ENCODE data around the gene DROSHA. TPM values are rescaled to one million over a fixed set of nuclear protein-coding genes. Genes with fewer than 3 reads are reported as not detected.

The DROSHA gene
- total RNA-seq, 1 experiment from 2014 or later, result 106 TPM

GRCh38 chr5:31500256-31500655 lies 31.6 kb downstream of the DROSHA start:
- H3K4me1 ChIP-seq (ENCODE audit: insufficient read depth, low read length), result no peaks in the 10 kb centered on the region
- no peak for TF ChIP-seq CTCF (conservative IDR thresholded peaks at IDR 0.05)
- no peak overlapping the region for H2BK120ac ChIP-seq (ENCODE audit: low read depth, low read length, poor library complexity, severe bottlenecking)
- H3K79me2 ChIP-seq (ENCODE audit: insufficient read depth, low read length), result no peaks in the 10 kb centered on the region
- H3K4me2 ChIP-seq (ENCODE audit: insufficient read depth, insufficient read length, low read length), result no peak overlapping the region
- no peak overlapping the region for H3K9ac ChIP-seq (ENCODE audit: extremely low read depth, insufficient read length, low read length)
- H2BK15ac ChIP-seq (ENCODE audit: low read depth, low read length), result no peak overlapping the region
- H3K27me3 Mint-ChIP-seq (ENCODE audit: low read depth), result no peaks in the 10 kb centered on the region
- no peaks in the 10 kb centered on the region for H3K4me1 Mint-ChIP-seq
- H3K4me3 Mint-ChIP-seq, result no peak overlapping the region
- no peak overlapping the region for H3K4ac ChIP-seq (ENCODE audit: low read depth, low read length)
- H3K27ac ChIP-seq (ENCODE audit: insufficient read length, low read depth, low read length), result no peak overlapping the region
- no peak overlapping the region for H4K91ac ChIP-seq (ENCODE audit: insufficient read length, low read depth, low read length)
- no peak overlapping the region for H2BK12ac ChIP-seq (ENCODE audit: insufficient read length, low read depth, low read length)
- no peak overlapping the region for H3K56ac ChIP-seq (ENCODE audit: insufficient read length, low read depth, low read length)
- H2AFZ ChIP-seq (ENCODE audit: low read length), result no peak overlapping the region
- H2AK5ac ChIP-seq (ENCODE audit: insufficient read length, low read length), result no peak overlapping the region
- no peak for DNase-seq
- H3K9me3 Mint-ChIP-seq, result no peaks in the 10 kb centered on the region
- no peak overlapping the region for H4K8ac ChIP-seq (replicated peaks; ENCODE audit: insufficient read length, low read depth, low read length)
- H3K27ac Mint-ChIP-seq, result no peak overlapping the region; a peak in 1 of 7 replicates
- H3K9me3 ChIP-seq (ENCODE audit: control insufficient read depth, low read depth, low read length), result no peaks in the 10 kb centered on the region
- no peak overlapping the region for H2BK5ac ChIP-seq (ENCODE audit: insufficient read length, low read length)
- H2BK20ac ChIP-seq (ENCODE audit: low read depth, low read length, poor library complexity, severe bottlenecking), result no peak overlapping the region
- H4K20me1 ChIP-seq (ENCODE audit: control insufficient read depth, insufficient read depth, insufficient read length), result no peaks in the 10 kb centered on the region
- H3K18ac ChIP-seq (ENCODE audit: insufficient read length, low read depth, low read length), result no peak overlapping the region
- peaks cover 24 to 97% (median 77%) of the 10 kb centered on the region in 3 experiments; a peak in 6 of 7 replicates for H3K36me3 Mint-ChIP-seq (ENCODE audit: insufficient read depth in 1 of 3, low read depth in 3 of 3)
- H3K79me1 ChIP-seq (ENCODE audit: insufficient read depth, low read depth, low read length, poor library complexity, severe bottlenecking), result no peaks in the 10 kb centered on the region
- H3K23ac ChIP-seq (ENCODE audit: insufficient read length, low read depth, low read length), result no peak overlapping the region
- no peaks in the 10 kb centered on the region for H3K23me2 ChIP-seq (ENCODE audit: insufficient read length, low read depth, low read length, poor library complexity, severe bottlenecking)
- no peak overlapping the region for H3T11ph ChIP-seq (ENCODE audit: low read length)
- no peaks in the 10 kb centered on the region; the same call in 1 of the 2 replicates for H3K27me3 ChIP-seq (ENCODE audit: insufficient read depth, low read length)
- no CpG with 5 or more reads among the region's 4 CpGs for WGBS (ENCODE audit: extremely low coverage, insufficient read length, low lambda C conversion rate)
- no peak overlapping the region for H3K14ac ChIP-seq (ENCODE audit: insufficient read depth, low read length)
- H4K5ac ChIP-seq (ENCODE audit: insufficient read length, low read depth, low read length), result no peak overlapping the region

Measured in H9 (cell line).